HG03066 (cell line): ENCODE measurements around the gene TNFRSF12A.
"Not testable (repeated sequence)": the region's sequence is repeated elsewhere in the genome, so short reads cannot be mapped to it uniquely, and the experiment has no call there.

Experiments
- ATAC-seq: cut with Tn5 transposase; IDR thresholded peaks from one replicate; pipeline ENCODE4 v1.9.1; 2021; ENCODE audit warnings: low read depth; ENCODE audit not compliant: unreplicated experiment

Gene TNFRSF12A

GRCh38 chr16:3060339-3061127 is 40.4 kb downstream of the TNFRSF12A start:
- ATAC-seq = no peak

GRCh38 chr16:3062553-3062952 is 42.4 kb downstream of the TNFRSF12A start:
- no peak for ATAC-seq

GRCh38 chr16:3063625-3064386 is 43.6 kb downstream of the TNFRSF12A start:
- no peak for ATAC-seq

GRCh38 chr16:3065069-3065741 is 45.0 kb downstream of the TNFRSF12A start, which contains the start of gene IL32:
Gene IL32 (plus strand): TSS chr16:3065640. CDS start chr16:3065812, 172 bp downstream.
- no peak for ATAC-seq

- no peak for ATAC-seq
Observed at GRCh38 chr16:3065742-3066439, 45.7 kb downstream of the TNFRSF12A start.

GRCh38 chr16:3066440-3066748 is 46.2 kb downstream of the TNFRSF12A start:
- ATAC-seq = no peak

- ATAC-seq = no peak
Observed at GRCh38 chr16:3068487-3068886, 48.3 kb downstream of the TNFRSF12A start.

- not testable (repeated sequence) for ATAC-seq
Observed at GRCh38 chr16:3069146-3069545, 49.0 kb downstream of the TNFRSF12A start.

- no peak for ATAC-seq
Observed at GRCh38 chr16:3070608-3071111, 50.5 kb downstream of the TNFRSF12A start.

GRCh38 chr16:3071655-3072054 is 51.5 kb downstream of the TNFRSF12A start:
- no peak for ATAC-seq
